Keratinocyte (primary cell): ENCODE results near the gene DLX1. TPM values are rescaled to one million over a fixed set of nuclear protein-coding genes. Genes with fewer than 3 reads are reported as not detected.
A peak's percentile ranks its signal among the peaks of the same experiment; 100 is the strongest.
"Not testable (repeated sequence)": the region's sequence is repeated elsewhere in the genome, so short reads cannot be mapped to it uniquely, and the experiment has no call there.

Source experiments
- DNase-seq: peaks from one replicate; pipeline ENCODE4 v3.0.0-alpha.2; 2011; ENCODE audit warnings: low read depth, missing footprints, low spot score
- FAIRE-seq: peaks from 2 replicates; lab custom pipeline; 2011; peaks lifted over from hg19 to GRCh38; lab: Jason Lieb, UNC
- H2AFZ ChIP-seq: 2 replicates; pipeline ENCODE4 v1.6.0; 2012; ENCODE audit warnings: low read length, control low read depth, inconsistent platforms; ENCODE audit not compliant: control insufficient read depth
- H3K27ac ChIP-seq: 2 replicates; pipeline ENCODE4 v1.5.1; 2011; ENCODE audit warnings: low read length; ENCODE audit not compliant: control insufficient read depth, insufficient read depth
- H3K27me3 ChIP-seq: 3 replicates; pipeline ENCODE4 v1.6.0; 2011; ENCODE audit warnings: low read length; ENCODE audit not compliant: control insufficient read depth, insufficient read depth; ENCODE audit errors: extremely low read depth
- H3K36me3 ChIP-seq, 2 experiments: 2 replicates in 1 of 2; 3 replicates in 1 of 2; pipeline ENCODE4 v1.5.1; 2011; ENCODE audit warnings: low read length in 2 of 2, mild to moderate bottlenecking in 1 of 2; ENCODE audit not compliant: control insufficient read depth in 2 of 2, insufficient read depth in 2 of 2; ENCODE audit errors: extremely low read depth in 1 of 2
- H3K4me1 ChIP-seq: 3 replicates; pipeline ENCODE4 v1.5.1; 2011; ENCODE audit warnings: low read length; ENCODE audit not compliant: control insufficient read depth, insufficient read depth; ENCODE audit errors: extremely low read depth
- H3K4me2 ChIP-seq: 3 replicates; pipeline ENCODE4 v1.6.0; 2011; ENCODE audit warnings: low read depth, low read length; ENCODE audit not compliant: control insufficient read depth, insufficient read depth; ENCODE audit errors: extremely low read depth
- H3K4me3 ChIP-seq, 3 experiments: fragments of 200-600 bp in 1 of 3; sonication (generic) in 1 of 3; 2 replicates in 2 of 3; 3 replicates in 1 of 3; pipeline ENCODE4 v1.5.1; 2011 to 2016; ENCODE audit warnings: low read length in 3 of 3, mild to moderate bottlenecking in 3 of 3, control low read depth in 2 of 3, inconsistent platforms in 1 of 3, low read depth in 1 of 3, mixed read lengths in 1 of 3, mixed run types in 1 of 3, moderate library complexity in 1 of 3; ENCODE audit not compliant: control insufficient read depth in 2 of 3, insufficient read depth in 2 of 3; ENCODE audit errors: extremely low read depth in 1 of 3
- H3K79me2 ChIP-seq: 2 replicates; pipeline ENCODE4 v1.6.0; 2012; ENCODE audit warnings: low read length; ENCODE audit not compliant: control insufficient read depth, insufficient read depth
- H3K9ac ChIP-seq: 3 replicates; pipeline ENCODE4 v1.6.0; 2011; ENCODE audit warnings: low read length; ENCODE audit not compliant: control insufficient read depth, insufficient read depth; ENCODE audit errors: extremely low read depth
- H3K9me1 ChIP-seq: 3 replicates; pipeline ENCODE4 v1.6.0; 2011; ENCODE audit warnings: low read length; ENCODE audit not compliant: control insufficient read depth, insufficient read depth; ENCODE audit errors: extremely low read depth
- H3K9me3 ChIP-seq: 2 replicates; pipeline ENCODE4 v1.5.1; 2012; ENCODE audit warnings: low read depth, low read length; ENCODE audit not compliant: control insufficient read depth
- H4K20me1 ChIP-seq: 3 replicates; pipeline ENCODE4 v1.6.0; 2011; ENCODE audit warnings: low read length; ENCODE audit not compliant: control insufficient read depth, insufficient read depth; ENCODE audit errors: extremely low read depth
- CTCF ChIP-seq, 3 experiments: IDR thresholded peaks in 1 of 3; conservative IDR thresholded peaks in 1 of 3; optimal IDR thresholded peaks in 1 of 3; 2 replicates in 2 of 3; 3 replicates in 1 of 3; pipeline versions ENCODE3 to v1.5.1; 2011; ENCODE audit warnings: low read length in 3 of 3, mild to moderate bottlenecking in 3 of 3, moderate library complexity in 2 of 3, control low read depth in 1 of 3, inconsistent platforms in 1 of 3; ENCODE audit not compliant: insufficient read depth in 2 of 3; ENCODE audit errors: extremely low read depth in 1 of 3
- EZH2 ChIP-seq: IDR thresholded peaks from one replicate; pipeline ENCODE4 v1.6.1; 2012; ENCODE audit warnings: inconsistent platforms, mild to moderate bottlenecking, low read length, moderate library complexity
- dilution Hi-C: fragments of 300-500 bp; cut with MboI; formaldehyde crosslinking; loops from one replicate; pipeline ENCODE4 v1.7.0; 2020; ENCODE audit warnings: low sequenced_read_pairs; ENCODE audit not compliant: extremely low pct_ligation_motif_present
- polyA plus RNA-seq, 5 experiments: library from polyadenylated mRNA; depleted of rRNA in 3 of 5; stranded (reverse) in 3 of 5; stranded (forward) in 1 of 5; unstranded in 1 of 5; fragments of >200 nt; gene quantifications; 1 replicate in 1 of 5; 2 replicates in 3 of 5; 3 replicates in 1 of 5; pipeline versions ENCODE4 v1.2.1 to v1.2.3, GENCODE V29; 2011 to 2012; ENCODE audit warnings: missing spikeins in 2 of 5, low read depth in 1 of 5, low replicate concordance in 1 of 5

DLX1 gene
- polyA plus RNA-seq, 1 donor (not counting 4 experiments of a cell fraction or from before 2014, with no cell fraction given), result 0.88 TPM

GRCh38 chr2:172113617-172114016 is 28.3 kb downstream of the DLX1 start:
- no peak for DNase-seq
- TF ChIP-seq CTCF (optimal IDR thresholded peaks at IDR 0.05 in 1 of 3, IDR thresholded peaks at IDR 0.05 in 1 of 3, conservative IDR thresholded peaks at IDR 0.05 in 1 of 3; ENCODE audit: extremely low read depth in 1 of 3, insufficient read depth in 2 of 3, low read length in 3 of 3) (no peak), EZH2 (no peak)
- H3K27me3 ChIP-seq, result no peaks in the 10 kb centered on the region
- dilution Hi-C loops, result no loop called here
- H3K79me2 ChIP-seq, result no peaks in the 10 kb centered on the region
- no peaks in the 10 kb centered on the region for H4K20me1 ChIP-seq
- no peak overlapping the region for H3K4me3 ChIP-seq
- H2AFZ ChIP-seq, result no peak overlapping the region
- no peaks in the 10 kb centered on the region for H3K9me3 ChIP-seq
- no peak overlapping the region for H3K9ac ChIP-seq
- no peak overlapping the region for H3K4me2 ChIP-seq
- peaks cover 13% of the 10 kb centered on the region for H3K4me1 ChIP-seq
- no peaks in the 10 kb centered on the region for H3K9me1 ChIP-seq
- no peak overlapping the region for H3K27ac ChIP-seq
- peak; percentile 34 for FAIRE-seq
- no peaks in the 10 kb centered on the region for H3K36me3 ChIP-seq

GRCh38 chr2:172114176-172114575 is 28.9 kb downstream of the DLX1 start:
- DNase-seq, H3K27ac ChIP-seq, dilution Hi-C loops, H3K9me1 ChIP-seq, H4K20me1 ChIP-seq, H3K4me3 ChIP-seq, H3K79me2 ChIP-seq, H3K27me3 ChIP-seq, H3K4me2 ChIP-seq, H3K9ac ChIP-seq, H3K9me3 ChIP-seq, H2AFZ ChIP-seq, H3K36me3 ChIP-seq, FAIRE-seq: not testable (repeated sequence)
- H3K4me1 ChIP-seq, result peaks cover 19% of the 10 kb centered on the region

GRCh38 chr2:172114579-172114978 is 29.3 kb downstream of the DLX1 start:
- no peak for FAIRE-seq
- peaks cover 18% of the 10 kb centered on the region for H3K4me1 ChIP-seq
- H3K4me2 ChIP-seq, result no peak overlapping the region
- H3K36me3 ChIP-seq, result no peaks in the 10 kb centered on the region
- dilution Hi-C loops, result no loop called here
- H3K79me2 ChIP-seq, result no peaks in the 10 kb centered on the region
- H4K20me1 ChIP-seq, result no peaks in the 10 kb centered on the region
- no peak for DNase-seq
- no peak overlapping the region for H3K9ac ChIP-seq
- H3K9me1 ChIP-seq, result no peaks in the 10 kb centered on the region
- H2AFZ ChIP-seq, result no peak overlapping the region
- no peaks in the 10 kb centered on the region for H3K27me3 ChIP-seq
- no peaks in the 10 kb centered on the region for H3K9me3 ChIP-seq
- H3K4me3 ChIP-seq, result no peak overlapping the region
- TF ChIP-seq CTCF (optimal IDR thresholded peaks at IDR 0.05 in 1 of 3, IDR thresholded peaks at IDR 0.05 in 1 of 3, conservative IDR thresholded peaks at IDR 0.05 in 1 of 3; ENCODE audit: extremely low read depth in 1 of 3, insufficient read depth in 2 of 3, low read length in 3 of 3) (no peak), EZH2 (no peak)
- no peak overlapping the region for H3K27ac ChIP-seq
